A673 (cell line): ENCODE measurements around the gene LATS2.

ENCODE experiments used
- CTCF ChIP-seq: fragments of 300-800, 200-600 bp; sonication (generic); conservative IDR thresholded peaks from 2 replicates; pipeline ENCODE4 v1.5.1; 2017; ENCODE audit warnings: low read depth, mild to moderate bottlenecking, antibody characterized with exemption, low read length, moderate library complexity, mixed read lengths
- EZH2 ChIP-seq: fragments of 200-600 bp; sonication (generic); IDR thresholded peaks from 2 replicates; pipeline ENCODE4 v1.6.1; 2017; ENCODE audit warnings: borderline replicate concordance, low read depth, mild to moderate bottlenecking, mixed read lengths, antibody characterized with exemption, low read length; ENCODE audit not compliant: poor library complexity, severe bottlenecking

GRCh38 chr13:21016487-21016886, 44.9 kb downstream of the LATS2 start:
- TF ChIP-seq CTCF (no peak), EZH2 (no peak)
